ENCODE data around the gene CDK9.
"Not testable (repeated sequence)": the region's sequence is repeated elsewhere in the genome, so short reads cannot be mapped to it uniquely, and the experiment has no call there.

The CDK9 gene

GRCh38 chr9:127785933-127786772 is at the start of gene CDK9:
Gene CDK9, plus strand, starts transcription at chr9:127786034. Its CDS starts 115 bp downstream, at chr9:127786149.
- in situ Hi-C loops (cut with MboI; ENCODE audit: low sequenced_read_pairs), result no loop called here

- in situ Hi-C loops (cut with MboI; ENCODE audit: low sequenced_read_pairs), result loop anchor here (10.0 kb wide), 2 partner anchors 126 to 234 kb away; no protein-coding TSS in a partner anchor
Measured at GRCh38 chr9:127738666-127739065, 47.2 kb upstream of the CDK9 start.

GRCh38 chr9:127739614-127740330 is 46.1 kb upstream of the CDK9 start:
- in situ Hi-C loops (cut with MboI; ENCODE audit: low sequenced_read_pairs), result loop anchor here (10.0 kb wide), 2 partner anchors 125 to 235 kb away; no protein-coding TSS in a partner anchor

- in situ Hi-C loops (cut with MboI; ENCODE audit: low sequenced_read_pairs), result no loop called here
Measured at GRCh38 chr9:127741831-127742434, 43.9 kb upstream of the CDK9 start.

GRCh38 chr9:127742435-127743088 is 43.3 kb upstream of the CDK9 start:
- in situ Hi-C loops (cut with MboI; ENCODE audit: low sequenced_read_pairs), result no loop called here

GRCh38 chr9:127744398-127745110 is 41.3 kb upstream of the CDK9 start:
- in situ Hi-C loops (cut with MboI; ENCODE audit: low sequenced_read_pairs), result no loop called here

- in situ Hi-C loops (cut with MboI; ENCODE audit: low sequenced_read_pairs), result no loop called here
Measured at GRCh38 chr9:127746959-127747569, 38.8 kb upstream of the CDK9 start.

- in situ Hi-C loops (cut with MboI; ENCODE audit: low sequenced_read_pairs), result no loop called here
Measured at GRCh38 chr9:127749090-127749787, 36.6 kb upstream of the CDK9 start.

GRCh38 chr9:127751269-127752054 is 34.4 kb upstream of the CDK9 start:
- in situ Hi-C loops (cut with MboI; ENCODE audit: low sequenced_read_pairs), result no loop called here

GRCh38 chr9:127753148-127753547 is 32.7 kb upstream of the CDK9 start:
- in situ Hi-C loops (cut with MboI; ENCODE audit: low sequenced_read_pairs), result no loop called here

- in situ Hi-C loops (cut with MboI; ENCODE audit: low sequenced_read_pairs), result no loop called here
Measured at GRCh38 chr9:127753622-127754021, 32.2 kb upstream of the CDK9 start.

GRCh38 chr9:127754099-127755060 is 31.5 kb upstream of the CDK9 start:
- in situ Hi-C loops (cut with MboI; ENCODE audit: low sequenced_read_pairs), result no loop called here

GRCh38 chr9:127755061-127756060 is 30.5 kb upstream of the CDK9 start:
- in situ Hi-C loops (cut with MboI; ENCODE audit: low sequenced_read_pairs), result no loop called here

GRCh38 chr9:127756233-127756632 is 29.6 kb upstream of the CDK9 start:
- in situ Hi-C loops (cut with MboI; ENCODE audit: low sequenced_read_pairs), result no loop called here

- in situ Hi-C loops (cut with MboI; ENCODE audit: low sequenced_read_pairs), result not testable (repeated sequence)
Measured at GRCh38 chr9:127756776-127757175, 29.1 kb upstream of the CDK9 start.

- in situ Hi-C loops (cut with MboI; ENCODE audit: low sequenced_read_pairs), result no loop called here
Measured at GRCh38 chr9:127758843-127759242, 27.0 kb upstream of the CDK9 start.
